ENCODE measurements around the gene PTPRK. TPM values are rescaled to one million over a fixed set of nuclear protein-coding genes. Genes with fewer than 3 reads are reported as not detected.

Gene PTPRK
- total and polyA plus RNA-seq, 12 donors: 3.2 to 22.4 (median 15.0) TPM

DNA sequence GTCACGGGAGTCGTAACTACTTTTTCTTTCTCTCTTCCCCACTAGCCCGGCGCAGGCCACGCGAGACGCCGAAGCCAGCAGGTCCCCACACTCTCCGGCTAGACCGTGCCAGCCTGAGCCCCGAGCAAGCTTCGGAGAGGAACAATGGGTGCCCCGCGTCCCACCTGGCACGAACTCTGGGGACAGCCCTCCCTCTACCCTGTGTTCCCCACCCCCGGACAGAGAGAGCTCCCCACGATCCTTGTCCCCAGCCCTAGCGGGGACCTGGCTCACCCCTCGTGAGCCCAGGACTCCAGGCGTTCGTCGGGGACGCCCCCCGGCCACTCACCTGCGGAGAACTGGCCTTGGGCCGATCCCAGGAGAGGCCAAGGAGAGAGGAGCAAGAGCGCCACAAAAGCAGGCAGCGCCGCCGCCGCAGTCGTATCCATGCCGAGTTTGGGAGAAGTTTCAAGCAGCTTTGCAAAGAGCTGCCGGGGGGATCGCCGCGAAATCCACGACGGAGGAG lies 416 bp downstream of the PTPRK start:
- H3K27ac ChIP-seq: peak overlapping the region; percentile 56 to 96 (median 89)
- DNase-seq: peak in 5 of 7 donors; percentile 33 to 66 (median 50)
- H3K4me3 ChIP-seq: peak overlapping the region; percentile 7 to 85 (median 60)
- no peaks in the 10 kb centered on the region for H3K27me3 ChIP-seq
- TF ChIP-seq POLR2A (IDR thresholded peaks at IDR 0.05): no peak
- TF ChIP-seq, protein P1, sequence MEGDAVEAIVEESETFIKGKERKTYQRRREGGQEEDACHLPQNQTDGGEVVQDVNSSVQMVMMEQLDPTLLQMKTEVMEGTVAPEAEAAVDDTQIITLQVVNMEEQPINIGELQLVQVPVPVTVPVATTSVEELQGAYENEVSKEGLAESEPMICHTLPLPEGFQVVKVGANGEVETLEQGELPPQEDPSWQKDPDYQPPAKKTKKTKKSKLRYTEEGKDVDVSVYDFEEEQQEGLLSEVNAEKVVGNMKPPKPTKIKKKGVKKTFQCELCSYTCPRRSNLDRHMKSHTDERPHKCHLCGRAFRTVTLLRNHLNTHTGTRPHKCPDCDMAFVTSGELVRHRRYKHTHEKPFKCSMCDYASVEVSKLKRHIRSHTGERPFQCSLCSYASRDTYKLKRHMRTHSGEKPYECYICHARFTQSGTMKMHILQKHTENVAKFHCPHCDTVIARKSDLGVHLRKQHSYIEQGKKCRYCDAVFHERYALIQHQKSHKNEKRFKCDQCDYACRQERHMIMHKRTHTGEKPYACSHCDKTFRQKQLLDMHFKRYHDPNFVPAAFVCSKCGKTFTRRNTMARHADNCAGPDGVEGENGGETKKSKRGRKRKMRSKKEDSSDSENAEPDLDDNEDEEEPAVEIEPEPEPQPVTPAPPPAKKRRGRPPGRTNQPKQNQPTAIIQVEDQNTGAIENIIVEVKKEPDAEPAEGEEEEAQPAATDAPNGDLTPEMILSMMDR (IDR thresholded peaks at IDR 0.05): no peak
- no peaks in the 10 kb centered on the region for H3K9me3 ChIP-seq (replicated peaks in 1 of 3)
- no peaks in the 10 kb centered on the region for H3K36me3 ChIP-seq (replicated peaks in 1 of 2)
- peaks cover 0 to 5% of the 10 kb centered on the region in 2 donors for H3K4me1 ChIP-seq (replicated peaks in 1 of 2)
- WGBS, 4 donors: 0 to 1% (median 1%) methylated on average over 12 to 39 of the region's 39 CpGs
- intact Hi-C loops (cut with DNase I): no loop called here

DNA sequence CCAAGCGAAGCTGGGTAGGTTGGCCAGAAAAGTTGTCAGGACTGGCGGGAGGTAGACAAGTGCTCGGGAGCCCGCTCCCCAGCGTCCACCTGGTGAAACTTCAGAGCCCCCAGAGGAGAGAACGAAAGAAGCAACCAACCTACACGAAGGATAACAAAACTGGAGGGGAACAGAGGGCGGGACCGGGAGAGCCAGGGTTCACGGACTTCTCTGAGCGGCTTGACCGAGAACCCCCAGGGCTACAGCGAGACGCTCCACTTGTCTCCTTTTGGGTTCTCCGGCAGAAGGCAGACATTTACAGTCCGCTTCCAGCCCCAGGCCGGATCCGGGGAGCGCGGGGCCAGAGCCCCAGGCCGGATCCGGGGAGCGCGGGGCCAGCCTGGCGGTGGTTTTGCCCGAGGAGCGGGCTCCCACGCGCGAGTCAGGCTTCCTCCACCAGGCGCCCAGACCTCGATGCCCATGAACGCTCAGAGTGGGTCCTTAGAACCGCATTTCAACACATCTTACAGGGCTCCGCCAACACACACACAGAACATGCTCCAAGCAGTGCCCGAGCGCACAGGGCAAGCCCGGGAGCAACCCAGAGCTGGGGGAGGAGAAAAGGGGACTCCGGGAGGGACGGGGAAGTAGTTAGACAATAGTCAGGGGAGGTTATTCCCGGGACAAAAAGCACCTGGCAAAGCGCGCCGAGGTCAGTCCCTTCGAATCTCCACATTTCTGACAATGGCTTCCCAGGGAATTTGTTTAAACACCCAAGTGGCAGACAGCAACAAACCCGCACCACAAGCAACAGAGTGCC lies 1.1 kb downstream of the PTPRK start:
- 0 to 1% (median 1%) methylated on average over 25 to 46 of the region's 46 CpGs for WGBS, 4 donors
- Histone ChIP-seq H3K27me3 (no peaks in the 10 kb centered on the region), H3K9me3 (replicated peaks in 1 of 3) (no peaks in the 10 kb centered on the region), H3K4me3 (peak overlapping the region; percentile 7 to 85 (median 60)), H3K36me3 (replicated peaks in 1 of 2) (no peaks in the 10 kb centered on the region), H3K27ac (peak overlapping the region in 4 of 5 donors; percentile 82 to 96 (median 91)), H3K4me1 (replicated peaks in 1 of 2) (peaks cover 0 to 5% of the 10 kb centered on the region in 2 donors)
- intact Hi-C loops (cut with DNase I): no loop called here
- DNase-seq: peak; percentile 34 to 69 (median 49)
- TF ChIP-seq, protein P1 (IDR thresholded peaks at IDR 0.05): peak in 1 of 6 experiments; percentile 25
- no peak for TF ChIP-seq POLR2A (IDR thresholded peaks at IDR 0.05)

DNA sequence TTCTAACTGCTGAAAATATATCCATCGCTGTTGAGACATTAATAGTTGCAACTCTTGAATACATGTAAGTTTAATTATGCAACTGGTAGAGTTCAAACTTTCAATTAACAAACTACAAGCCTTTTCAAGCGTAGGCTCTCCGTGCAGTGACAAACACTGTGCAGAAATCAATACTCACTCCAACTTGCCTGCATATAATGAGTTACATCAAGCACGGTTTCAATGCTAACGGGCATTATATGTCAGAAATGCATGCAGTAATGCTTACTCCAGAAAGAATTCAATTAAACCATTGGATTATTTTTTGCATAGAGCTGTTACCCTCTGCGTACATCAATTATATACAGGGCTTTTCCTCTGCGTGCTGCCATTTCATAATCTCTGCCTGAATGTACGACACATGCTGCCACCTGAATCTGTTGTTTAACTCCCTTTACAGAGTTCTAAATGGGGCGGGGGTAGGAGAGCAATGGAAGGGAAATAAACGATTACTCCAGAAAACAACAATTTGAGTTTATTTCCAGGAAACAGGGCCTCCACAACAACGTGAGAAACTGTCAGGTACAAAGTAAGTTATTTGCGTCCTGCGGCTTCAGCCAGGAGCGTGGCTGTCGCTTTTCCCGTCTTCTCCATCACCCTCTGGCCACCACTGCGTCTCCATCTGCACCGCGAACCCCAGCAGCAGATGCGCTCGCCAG lies 1.8 kb downstream of the PTPRK start:
- DNase-seq: peak in 1 of 7 donors; percentile 42
- intact Hi-C loops (cut with DNase I): no loop called here
- H3K27ac ChIP-seq: peak overlapping the region in 2 of 5 donors; percentile 89 to 93
- H3K4me1 ChIP-seq (replicated peaks in 1 of 2): peaks cover 0 to 5% of the 10 kb centered on the region in 2 donors
- H3K36me3 ChIP-seq (replicated peaks in 1 of 2): no peaks in the 10 kb centered on the region
- H3K4me3 ChIP-seq: peak overlapping the region in 2 of 4 donors; percentile 68 to 85
- no peaks in the 10 kb centered on the region for H3K27me3 ChIP-seq
- WGBS, 4 donors: 25 to 32% (median 25%) methylated on average over 20 to 21 of the region's 21 CpGs
- H3K9me3 ChIP-seq (replicated peaks in 1 of 3): no peaks in the 10 kb centered on the region
- TF ChIP-seq, protein P1 (IDR thresholded peaks at IDR 0.05): no peak
- TF ChIP-seq POLR2A (IDR thresholded peaks at IDR 0.05): no peak

DNA sequence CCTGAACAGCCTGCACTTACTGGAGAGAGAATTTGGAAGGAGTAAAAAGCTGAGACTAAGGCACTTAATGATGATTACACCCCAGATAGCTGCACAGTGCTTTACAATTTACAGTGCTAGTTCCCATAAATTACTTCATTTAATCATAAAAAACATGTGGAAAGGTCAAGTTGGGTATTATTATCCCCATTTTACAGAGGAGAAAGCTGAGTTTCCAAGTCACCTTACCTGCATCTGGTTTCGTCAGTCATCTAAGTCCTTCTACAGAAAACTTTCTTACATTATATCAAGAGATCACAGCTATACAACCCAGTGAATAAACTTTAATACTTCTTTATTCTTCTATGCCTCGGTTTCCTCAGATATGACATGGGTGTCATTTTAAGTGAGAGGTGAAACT lies 3.3 kb downstream of the PTPRK start:
- DNase-seq: no peak
- no peak overlapping the region for H3K27ac ChIP-seq
- no peak overlapping the region for H3K4me3 ChIP-seq
- H3K9me3 ChIP-seq (replicated peaks in 1 of 3): no peaks in the 10 kb centered on the region
- no peaks in the 10 kb centered on the region for H3K27me3 ChIP-seq
- peaks cover 0 to 5% of the 10 kb centered on the region in 2 donors for H3K4me1 ChIP-seq (replicated peaks in 1 of 2)
- 91 to 96% (median 94%) methylated on average over 2 of the region's 2 CpGs for WGBS, 4 donors
- intact Hi-C loops (cut with DNase I): no loop called here
- H3K36me3 ChIP-seq (replicated peaks in 1 of 2): no peaks in the 10 kb centered on the region
- TF ChIP-seq POLR2A (IDR thresholded peaks at IDR 0.05): no peak
- TF ChIP-seq, protein P1 (IDR thresholded peaks at IDR 0.05): no peak
